PFSK-1 (cell line): ENCODE results near the gene PTPRN2.

Experiments
- FOXP2 ChIP-seq: optimal IDR thresholded peaks from 2 replicates; pipeline ENCODE3; 2011; ENCODE audit warnings: borderline replicate concordance, control low read depth, inconsistent platforms; ENCODE audit not compliant: insufficient read depth; ENCODE audit errors: extremely low read length, extremely low read depth
- POLR2AphosphoS5 ChIP-seq: IDR thresholded peaks from 2 replicates; pipeline ENCODE4 v1.6.1; 2012; ENCODE audit warnings: low read depth, mild to moderate bottlenecking, control low read depth, low read length, moderate library complexity
- SIN3A ChIP-seq: IDR thresholded peaks from 2 replicates; pipeline ENCODE4 v1.6.1; 2012; ENCODE audit warnings: mild to moderate bottlenecking, low read length, moderate library complexity, borderline replicate concordance; ENCODE audit not compliant: insufficient read depth
- TAF1 ChIP-seq: IDR thresholded peaks from 2 replicates; pipeline ENCODE4 v1.6.1; 2012; ENCODE audit warnings: low read length, control low read depth, borderline replicate concordance; ENCODE audit not compliant: insufficient read depth
- TF ChIP-seq, protein P1 (sequence below), 2 experiments: IDR thresholded peaks; 2 replicates each; pipeline versions ENCODE4 v1.6.1 to v1.8.0; 2011 to 2012; ENCODE audit warnings: low read depth in 2 of 2, low read length in 2 of 2, control low read depth in 1 of 2, inconsistent platforms in 1 of 2, mild to moderate bottlenecking in 1 of 2, moderate library complexity in 1 of 2; ENCODE audit not compliant: insufficient read depth in 1 of 2

PTPRN2 gene

GRCh38 chr7:158614700-158615099, 27.1 kb upstream of the PTPRN2 start:
- TF ChIP-seq FOXP2 (no peak), TAF1 (no peak), POLR2AphosphoS5 (no peak), SIN3A (no peak)
- TF ChIP-seq, protein P1, sequence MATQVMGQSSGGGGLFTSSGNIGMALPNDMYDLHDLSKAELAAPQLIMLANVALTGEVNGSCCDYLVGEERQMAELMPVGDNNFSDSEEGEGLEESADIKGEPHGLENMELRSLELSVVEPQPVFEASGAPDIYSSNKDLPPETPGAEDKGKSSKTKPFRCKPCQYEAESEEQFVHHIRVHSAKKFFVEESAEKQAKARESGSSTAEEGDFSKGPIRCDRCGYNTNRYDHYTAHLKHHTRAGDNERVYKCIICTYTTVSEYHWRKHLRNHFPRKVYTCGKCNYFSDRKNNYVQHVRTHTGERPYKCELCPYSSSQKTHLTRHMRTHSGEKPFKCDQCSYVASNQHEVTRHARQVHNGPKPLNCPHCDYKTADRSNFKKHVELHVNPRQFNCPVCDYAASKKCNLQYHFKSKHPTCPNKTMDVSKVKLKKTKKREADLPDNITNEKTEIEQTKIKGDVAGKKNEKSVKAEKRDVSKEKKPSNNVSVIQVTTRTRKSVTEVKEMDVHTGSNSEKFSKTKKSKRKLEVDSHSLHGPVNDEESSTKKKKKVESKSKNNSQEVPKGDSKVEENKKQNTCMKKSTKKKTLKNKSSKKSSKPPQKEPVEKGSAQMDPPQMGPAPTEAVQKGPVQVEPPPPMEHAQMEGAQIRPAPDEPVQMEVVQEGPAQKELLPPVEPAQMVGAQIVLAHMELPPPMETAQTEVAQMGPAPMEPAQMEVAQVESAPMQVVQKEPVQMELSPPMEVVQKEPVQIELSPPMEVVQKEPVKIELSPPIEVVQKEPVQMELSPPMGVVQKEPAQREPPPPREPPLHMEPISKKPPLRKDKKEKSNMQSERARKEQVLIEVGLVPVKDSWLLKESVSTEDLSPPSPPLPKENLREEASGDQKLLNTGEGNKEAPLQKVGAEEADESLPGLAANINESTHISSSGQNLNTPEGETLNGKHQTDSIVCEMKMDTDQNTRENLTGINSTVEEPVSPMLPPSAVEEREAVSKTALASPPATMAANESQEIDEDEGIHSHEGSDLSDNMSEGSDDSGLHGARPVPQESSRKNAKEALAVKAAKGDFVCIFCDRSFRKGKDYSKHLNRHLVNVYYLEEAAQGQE (IDR thresholded peaks at IDR 0.05; ENCODE audit: insufficient read depth in 1 of 2, low read depth in 2 of 2, low read length in 2 of 2), result no peak

DNA sequence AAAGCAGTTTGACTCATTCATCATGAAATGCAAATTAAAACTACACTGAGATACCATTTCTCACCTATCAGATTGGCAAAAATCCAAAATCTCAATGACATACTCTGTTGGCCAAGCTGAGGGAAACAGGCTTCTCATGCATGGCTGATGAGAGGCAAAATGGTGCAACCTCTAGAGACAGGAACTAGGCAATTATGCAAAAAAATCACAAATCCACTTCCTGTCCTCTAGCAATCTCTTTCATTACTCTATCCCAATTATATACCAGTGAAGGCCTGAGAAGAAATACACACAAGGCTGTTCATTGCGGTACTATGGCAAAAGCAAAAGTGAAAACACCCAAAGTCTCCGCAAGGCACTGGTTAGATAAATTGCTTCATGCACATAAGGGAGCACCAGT, 25.9 kb upstream of the PTPRN2 start:
- no peak for TF ChIP-seq FOXP2
- TF ChIP-seq, protein P1 (IDR thresholded peaks at IDR 0.05; ENCODE audit: insufficient read depth in 1 of 2, low read depth in 2 of 2, low read length in 2 of 2), result no peak
- TF ChIP-seq TAF1, result no peak
- TF ChIP-seq POLR2AphosphoS5, result peak; percentile 37; the same call in 1 of the 2 replicates
- TF ChIP-seq SIN3A, result peak; percentile 18; the same call in 1 of the 2 replicates

DNA sequence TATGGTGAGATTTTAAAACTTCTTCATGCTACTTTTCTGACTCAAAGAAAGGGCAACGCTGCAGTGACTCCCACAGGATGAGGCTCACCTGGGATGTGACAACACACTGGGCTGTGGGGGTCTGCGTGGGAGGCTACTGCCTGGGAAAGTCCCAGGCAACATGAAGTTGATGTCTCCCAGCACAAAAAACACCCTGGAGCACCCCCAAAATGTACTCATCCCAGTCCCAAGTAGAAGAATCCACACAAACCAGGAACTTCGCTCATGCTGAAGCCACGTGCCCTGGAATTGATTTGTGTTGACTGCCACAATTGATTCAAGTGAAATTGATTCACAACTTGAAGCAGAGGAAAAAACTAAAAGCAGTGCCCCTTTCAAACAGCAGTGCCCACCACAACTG, 24.9 kb upstream of the PTPRN2 start:
- TF ChIP-seq POLR2AphosphoS5, result no peak
- no peak for TF ChIP-seq FOXP2
- no peak for TF ChIP-seq TAF1
- TF ChIP-seq, protein P1 (IDR thresholded peaks at IDR 0.05; ENCODE audit: insufficient read depth in 1 of 2, low read depth in 2 of 2, low read length in 2 of 2), result no peak
- TF ChIP-seq SIN3A, result no peak

- TF ChIP-seq TAF1, result no peak
Measured at GRCh38 chr7:158611541-158611940, 23.9 kb upstream of the PTPRN2 start.

DNA sequence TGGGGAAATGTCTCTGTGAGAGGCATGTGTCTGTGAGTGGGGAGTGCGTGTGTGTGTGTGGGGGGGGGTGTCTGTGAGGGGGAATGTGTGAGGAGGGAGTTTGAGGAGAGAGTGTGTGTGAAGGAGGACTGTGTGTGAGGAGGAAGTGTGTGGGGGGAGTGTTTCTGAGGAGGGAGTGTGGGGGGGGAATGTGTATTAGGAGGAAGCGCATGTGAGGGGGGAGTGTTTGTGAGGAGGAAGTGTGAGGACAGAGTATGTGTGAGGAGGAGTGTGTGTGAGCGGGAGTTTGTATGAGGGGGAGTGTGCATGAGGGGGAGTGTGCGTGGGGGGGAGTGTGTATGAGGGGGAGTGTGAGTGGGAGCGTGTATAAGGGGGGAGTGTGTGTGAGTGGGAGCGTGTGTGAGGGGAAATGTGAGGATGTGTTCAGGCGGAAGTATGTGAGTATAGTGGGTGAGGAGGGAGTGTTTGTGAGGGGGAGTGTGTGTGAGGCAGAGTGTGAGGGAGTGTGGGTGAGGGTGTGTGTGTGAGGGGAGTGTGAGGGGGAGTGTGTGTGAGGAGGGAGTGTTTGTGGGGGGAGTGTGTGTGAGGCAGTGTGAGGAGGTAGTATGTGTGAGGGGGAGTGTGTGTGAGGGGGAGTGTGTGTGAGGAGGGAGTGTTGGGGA, 21.8 kb upstream of the PTPRN2 start:
- TF ChIP-seq, protein P1 (IDR thresholded peaks at IDR 0.05; ENCODE audit: insufficient read depth in 1 of 2, low read depth in 2 of 2, low read length in 2 of 2), result no peak
- TF ChIP-seq FOXP2, result no peak
- TF ChIP-seq SIN3A, result no peak
- no peak for TF ChIP-seq POLR2AphosphoS5
- no peak for TF ChIP-seq TAF1
